ENCODE data around the gene MKRN2.
"Not testable (repeated sequence)": the region's sequence is repeated elsewhere in the genome, so short reads cannot be mapped to it uniquely, and the experiment has no call there.

Gene MKRN2

GRCh38 chr3:12627370-12627769 lies 70.5 kb downstream of the MKRN2 start:
- no peak for DNase-seq (ENCODE audit: low read depth)
- TF ChIP-seq, protein P1, sequence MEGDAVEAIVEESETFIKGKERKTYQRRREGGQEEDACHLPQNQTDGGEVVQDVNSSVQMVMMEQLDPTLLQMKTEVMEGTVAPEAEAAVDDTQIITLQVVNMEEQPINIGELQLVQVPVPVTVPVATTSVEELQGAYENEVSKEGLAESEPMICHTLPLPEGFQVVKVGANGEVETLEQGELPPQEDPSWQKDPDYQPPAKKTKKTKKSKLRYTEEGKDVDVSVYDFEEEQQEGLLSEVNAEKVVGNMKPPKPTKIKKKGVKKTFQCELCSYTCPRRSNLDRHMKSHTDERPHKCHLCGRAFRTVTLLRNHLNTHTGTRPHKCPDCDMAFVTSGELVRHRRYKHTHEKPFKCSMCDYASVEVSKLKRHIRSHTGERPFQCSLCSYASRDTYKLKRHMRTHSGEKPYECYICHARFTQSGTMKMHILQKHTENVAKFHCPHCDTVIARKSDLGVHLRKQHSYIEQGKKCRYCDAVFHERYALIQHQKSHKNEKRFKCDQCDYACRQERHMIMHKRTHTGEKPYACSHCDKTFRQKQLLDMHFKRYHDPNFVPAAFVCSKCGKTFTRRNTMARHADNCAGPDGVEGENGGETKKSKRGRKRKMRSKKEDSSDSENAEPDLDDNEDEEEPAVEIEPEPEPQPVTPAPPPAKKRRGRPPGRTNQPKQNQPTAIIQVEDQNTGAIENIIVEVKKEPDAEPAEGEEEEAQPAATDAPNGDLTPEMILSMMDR (conservative IDR thresholded peaks at IDR 0.05; ENCODE audit: low read length): no peak
- H3K4me3 ChIP-seq (ENCODE audit: low read length): no peak overlapping the region

DNA sequence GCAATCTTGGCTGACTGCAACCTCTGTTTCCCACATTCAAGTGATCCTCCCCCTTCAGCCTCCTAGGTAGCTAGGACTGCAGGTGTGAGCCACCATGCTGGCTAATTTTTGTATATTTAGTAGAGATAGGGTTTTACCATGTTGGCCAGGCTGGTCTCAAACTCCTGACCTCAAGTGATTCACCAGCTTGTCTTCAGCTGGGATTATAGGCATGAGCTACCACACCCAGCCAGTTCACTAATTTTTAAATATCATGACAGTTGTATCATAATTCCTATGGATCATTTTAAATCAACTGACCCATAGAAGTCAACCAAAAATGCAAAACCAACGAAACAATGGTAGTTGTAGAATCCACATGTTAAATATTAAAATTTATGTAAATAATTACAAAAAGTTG lies 71.9 kb downstream of the MKRN2 start:
- H3K4me3 ChIP-seq (ENCODE audit: low read length): no peak overlapping the region
- TF ChIP-seq, protein P1 (conservative IDR thresholded peaks at IDR 0.05; ENCODE audit: low read length): no peak
- no peak for DNase-seq (ENCODE audit: low read depth)

GRCh38 chr3:12629560-12629959 lies 72.7 kb downstream of the MKRN2 start:
- TF ChIP-seq, protein P1 (conservative IDR thresholded peaks at IDR 0.05; ENCODE audit: low read length): no peak
- no peak overlapping the region for H3K4me3 ChIP-seq (ENCODE audit: low read length)
- DNase-seq (ENCODE audit: low read depth): peak; percentile 84

DNA sequence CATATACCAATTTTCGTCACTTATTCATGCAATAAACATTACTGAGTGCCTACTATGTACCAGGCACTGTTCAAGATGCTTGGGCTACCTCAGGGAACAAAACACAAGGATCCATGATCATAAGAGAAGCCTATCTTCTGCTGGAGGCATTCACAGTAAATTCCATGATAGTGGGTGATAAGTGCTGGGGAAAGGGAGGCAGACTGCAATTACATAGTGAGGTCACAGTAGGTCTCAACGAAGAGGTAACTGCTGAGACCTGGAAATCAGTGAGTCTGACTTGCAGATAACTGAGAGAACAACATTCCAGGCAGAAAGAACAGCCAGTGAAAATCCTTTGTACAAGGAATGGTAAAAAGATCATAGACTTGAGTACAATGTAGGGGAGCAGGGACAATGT lies 73.4 kb downstream of the MKRN2 start:
- TF ChIP-seq, protein P1 (conservative IDR thresholded peaks at IDR 0.05; ENCODE audit: low read length): no peak
- DNase-seq (ENCODE audit: low read depth): no peak
- H3K4me3 ChIP-seq (ENCODE audit: low read length): no peak overlapping the region

DNA sequence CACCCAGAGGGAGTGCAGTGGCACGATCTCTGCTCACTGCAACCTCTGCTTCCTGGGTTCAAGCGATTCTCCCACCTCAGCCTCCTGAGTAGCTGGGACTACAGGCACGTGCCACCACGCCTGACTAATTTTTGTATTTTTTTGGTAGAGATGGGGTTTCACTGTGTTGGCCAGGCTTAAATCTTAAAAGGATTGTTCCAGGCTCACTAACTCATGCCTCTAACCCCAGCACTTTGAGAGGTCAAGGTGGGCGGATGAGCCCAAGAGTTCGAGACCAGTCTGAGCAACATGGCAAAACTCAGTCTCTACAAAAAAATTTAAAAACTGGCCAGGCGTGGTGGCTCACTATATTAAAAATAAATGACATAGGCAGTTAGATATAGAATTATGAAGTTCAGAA lies 74.0 kb downstream of the MKRN2 start:
- H3K4me3 ChIP-seq (ENCODE audit: low read length); DNase-seq (ENCODE audit: low read depth): not testable (repeated sequence)

DNA sequence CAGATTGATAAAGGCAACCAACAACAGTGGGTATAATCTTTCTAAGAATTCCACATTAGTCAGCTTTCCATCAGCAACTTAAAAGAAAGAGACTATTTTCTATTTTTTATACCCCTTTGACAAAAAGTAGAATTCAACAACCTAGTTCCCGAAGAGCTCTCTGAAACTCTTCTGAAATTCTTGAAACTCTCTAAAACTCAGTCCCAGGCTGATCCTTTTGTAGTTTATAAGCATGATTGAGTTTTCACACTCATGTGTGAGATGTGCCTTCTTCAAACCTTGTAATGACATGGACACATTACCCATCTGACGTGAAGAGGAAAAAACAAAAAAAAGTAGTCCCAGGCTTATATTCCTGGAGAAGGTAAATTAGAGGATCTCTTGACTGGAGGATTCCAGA lies 75.6 kb downstream of the MKRN2 start:
- no peak overlapping the region for H3K4me3 ChIP-seq (ENCODE audit: low read length)
- TF ChIP-seq, protein P1 (conservative IDR thresholded peaks at IDR 0.05; ENCODE audit: low read length): no peak
- DNase-seq (ENCODE audit: low read depth): no peak

DNA sequence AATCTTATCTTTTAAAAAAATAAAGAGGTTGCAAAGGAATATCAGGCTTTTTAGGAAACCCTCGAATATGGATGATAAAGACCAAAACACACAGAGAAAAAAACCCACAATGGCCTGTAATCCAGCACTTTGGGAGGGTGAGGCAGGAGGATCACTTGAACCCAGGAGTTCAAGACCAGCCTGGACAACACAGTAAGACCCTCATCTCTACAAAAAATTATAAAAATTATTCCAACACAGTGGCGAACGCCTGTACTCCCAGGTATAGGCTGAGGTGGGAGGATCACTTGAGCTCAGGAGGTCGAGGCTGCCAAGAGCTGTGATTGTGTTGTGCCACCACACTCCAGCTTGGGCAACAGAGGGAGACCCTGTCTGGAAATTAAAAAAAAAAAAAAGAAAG lies 76.2 kb downstream of the MKRN2 start:
- H3K4me3 ChIP-seq (ENCODE audit: low read length): no peak overlapping the region
- no peak for DNase-seq (ENCODE audit: low read depth)
- TF ChIP-seq, protein P1 (conservative IDR thresholded peaks at IDR 0.05; ENCODE audit: low read length): no peak
